ENCODE data around the gene CDCP1. TPM values are rescaled to one million over a fixed set of nuclear protein-coding genes. Genes with fewer than 3 reads are reported as not detected.
"Not testable (repeated sequence)": the region's sequence is repeated elsewhere in the genome, so short reads cannot be mapped to it uniquely, and the experiment has no call there.

The CDCP1 gene
- total RNA-seq, 2 experiments from 2014 or later = 0.32 to 0.36 TPM

- H3K4me1 Mint-ChIP-seq (ENCODE audit: low read depth) = no peaks in the 10 kb centered on the region
- no peak overlapping the region for H3K4me3 Mint-ChIP-seq
- POLR2A ChIA-PET = no interaction called here
Observed at GRCh38 chr3:45078910-45079522, 67.2 kb downstream of the CDCP1 start.

GRCh38 chr3:45078256-45078655 lies 67.9 kb downstream of the CDCP1 start:
- DNase-seq; CTCF ChIA-PET; H3K27ac Mint-ChIP-seq; POLR2A ChIA-PET; H3K4me3 Mint-ChIP-seq; H3K4me1 Mint-ChIP-seq (ENCODE audit: low read depth); H3K9me3 Mint-ChIP-seq; intact Hi-C loops (cut with micrococcal nuclease); H3K27me3 Mint-ChIP-seq; ATAC-seq; H3K36me3 Mint-ChIP-seq (ENCODE audit: low read depth): not testable (repeated sequence)

More at GRCh38 chr3:45078910-45079522, 67.2 kb downstream of the CDCP1 start:
- H3K36me3 Mint-ChIP-seq (ENCODE audit: low read depth) = no peaks in the 10 kb centered on the region
- intact Hi-C loops (cut with micrococcal nuclease) = no loop called here
- no peak for ATAC-seq
- H3K9me3 Mint-ChIP-seq = peaks cover 5% of the 10 kb centered on the region
- H3K27me3 Mint-ChIP-seq = peaks cover 5% of the 10 kb centered on the region
- no peak for TF ChIP-seq CTCF (IDR thresholded peaks at IDR 0.05)
- H3K27ac Mint-ChIP-seq = no peak overlapping the region
- DNase-seq = no peak
- CTCF ChIA-PET = no interaction called here

- Mint-ChIP-seq H3K4me1 (ENCODE audit: low read depth) (no peaks in the 10 kb centered on the region), H3K27me3 (peaks cover 5% of the 10 kb centered on the region), H3K36me3 (ENCODE audit: low read depth) (no peaks in the 10 kb centered on the region), H3K9me3 (peaks cover 5% of the 10 kb centered on the region), H3K27ac (no peak overlapping the region), H3K4me3 (no peak overlapping the region)
- TF ChIP-seq CTCF (IDR thresholded peaks at IDR 0.05) = no peak
- intact Hi-C loops (cut with micrococcal nuclease) = no loop called here
- no peak for ATAC-seq
- ChIA-PET POLR2A (no interaction called here), CTCF (interaction anchor here (0.8 to 1.1 kb wide), 2 partner anchors 39 to 162 kb away, joined by 3 read pairs; no protein-coding TSS in a partner anchor)
- DNase-seq = no peak
Observed at GRCh38 chr3:45075821-45076625, 70.2 kb downstream of the CDCP1 start.

GRCh38 chr3:45071075-45071474 lies 75.1 kb downstream of the CDCP1 start:
- Mint-ChIP-seq H3K4me3 (no peak overlapping the region), H3K4me1 (ENCODE audit: low read depth) (peaks cover 8% of the 10 kb centered on the region), H3K27me3 (peaks cover 3% of the 10 kb centered on the region), H3K36me3 (ENCODE audit: low read depth) (no peaks in the 10 kb centered on the region), H3K9me3 (no peaks in the 10 kb centered on the region), H3K27ac (no peak overlapping the region)
- ChIA-PET CTCF (interaction anchor here (1.1 kb wide), 1 partner anchor 30 kb away, joined by 4 read pairs; no protein-coding TSS in a partner anchor), POLR2A (interaction anchor here (0.6 kb wide), 1 partner anchor 37 kb away, joined by 3 read pairs; no protein-coding TSS in a partner anchor)
- no peak for TF ChIP-seq CTCF (IDR thresholded peaks at IDR 0.05)
- DNase-seq (no peak), ATAC-seq (no peak)
- intact Hi-C loops (cut with micrococcal nuclease) = no loop called here

- no peak for TF ChIP-seq CTCF (IDR thresholded peaks at IDR 0.05)
- no peaks in the 10 kb centered on the region for H3K9me3 Mint-ChIP-seq
- ChIA-PET CTCF (interaction anchor here (1.4 to 3.7 kb wide), 2 partner anchors 26 to 30 kb away, joined by 5 to 13 read pairs; no protein-coding TSS in a partner anchor), POLR2A (no interaction called here)
- peaks cover 26% of the 10 kb centered on the region for H3K4me1 Mint-ChIP-seq (ENCODE audit: low read depth)
- no peak overlapping the region for H3K27ac Mint-ChIP-seq
- intact Hi-C loops (cut with micrococcal nuclease) = loop anchor here (5.0 kb wide), 1 partner anchor 44 kb away; no protein-coding TSS in a partner anchor
- no peak overlapping the region for H3K4me3 Mint-ChIP-seq
- H3K27me3 Mint-ChIP-seq = no peaks in the 10 kb centered on the region
- DNase-seq (no peak), ATAC-seq (no peak)
- no peaks in the 10 kb centered on the region for H3K36me3 Mint-ChIP-seq (ENCODE audit: low read depth)
Observed at GRCh38 chr3:45067941-45068340, 78.2 kb downstream of the CDCP1 start.

Measured in activated CD8-positive, alpha-beta T cell treated with anti-CD3 and anti-CD28 coated beads for 36 hours (primary cell).